Measurements from ENCODE around the gene GK2. TPM values are rescaled to one million over a fixed set of nuclear protein-coding genes. Genes with fewer than 3 reads are reported as not detected.

GK2 gene
- total RNA-seq, 1 experiment from 2014 or later = not detected

DNA sequence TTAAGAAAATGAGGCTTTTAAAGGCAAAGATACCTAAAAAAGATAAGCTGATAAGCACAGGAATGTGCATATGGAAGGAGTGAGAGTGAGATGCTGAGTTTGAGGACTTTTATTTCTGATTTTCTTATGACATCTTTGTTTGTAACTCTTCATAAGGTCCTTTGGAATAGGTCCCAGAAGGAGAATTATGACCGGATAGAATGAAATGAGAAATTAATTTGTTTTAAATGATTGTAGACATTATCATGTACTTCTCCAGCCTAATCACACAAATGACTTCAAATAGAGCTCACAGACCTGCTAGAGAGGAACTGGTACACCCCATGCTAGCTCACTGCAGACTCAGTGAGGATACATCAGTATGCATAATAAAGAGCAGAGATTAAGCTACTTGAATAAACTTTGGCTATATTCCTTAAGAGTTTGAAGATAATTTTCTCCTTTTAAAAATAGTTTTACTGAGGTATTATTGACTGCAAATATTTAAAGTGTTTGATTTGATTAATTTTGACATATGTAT lies 5.6 kb downstream of the GK2 start:
- Histone ChIP-seq H2AFZ (ENCODE audit: low read length) (no peak overlapping the region), H3K9me2 (replicated peaks; ENCODE audit: insufficient read depth, low read length) (no peaks in the 10 kb centered on the region), H3K27ac (ENCODE audit: low read length) (no peak overlapping the region), H3K4me2 (ENCODE audit: low read depth, low read length, poor library complexity, severe bottlenecking) (no peak overlapping the region), H3K4me3 (ENCODE audit: low read length) (no peak overlapping the region), H4K20me1 (ENCODE audit: insufficient read depth, low read depth, low read length) (no peaks in the 10 kb centered on the region), H3K79me2 (ENCODE audit: low read length) (no peaks in the 10 kb centered on the region), H3K27me3 (ENCODE audit: low read length) (no peaks in the 10 kb centered on the region), H3K36me3 (ENCODE audit: insufficient read depth, low read length) (no peaks in the 10 kb centered on the region), H3K4me1 (ENCODE audit: low read length) (no peaks in the 10 kb centered on the region), H3K9me3 (ENCODE audit: low read length) (no peaks in the 10 kb centered on the region), H3K9ac (ENCODE audit: low read length) (no peak overlapping the region)
- DNase-seq = no peak

DNA sequence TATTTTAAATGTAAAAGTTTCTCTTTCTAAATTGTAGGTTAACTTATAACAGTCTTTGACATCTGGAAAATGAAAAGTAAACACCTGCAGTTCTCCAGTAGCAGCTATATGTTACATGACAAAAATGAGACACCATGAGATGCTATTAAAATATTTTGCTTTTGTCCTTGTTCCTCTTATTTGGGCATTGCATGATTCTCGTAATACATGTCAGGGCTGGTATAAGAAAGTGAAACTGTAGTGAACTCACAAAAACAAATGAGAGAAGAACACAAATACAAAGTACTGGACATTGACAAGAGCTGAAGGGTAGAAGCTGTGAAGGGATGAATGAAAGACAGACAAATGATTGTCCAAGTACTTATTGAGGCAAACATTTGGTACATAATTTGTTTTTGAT lies 9.0 kb downstream of the GK2 start:
- no peak overlapping the region for H2AFZ ChIP-seq (ENCODE audit: low read length)
- H3K4me3 ChIP-seq (ENCODE audit: low read length) = no peak overlapping the region
- H3K4me1 ChIP-seq (ENCODE audit: low read length) = no peaks in the 10 kb centered on the region

DNA sequence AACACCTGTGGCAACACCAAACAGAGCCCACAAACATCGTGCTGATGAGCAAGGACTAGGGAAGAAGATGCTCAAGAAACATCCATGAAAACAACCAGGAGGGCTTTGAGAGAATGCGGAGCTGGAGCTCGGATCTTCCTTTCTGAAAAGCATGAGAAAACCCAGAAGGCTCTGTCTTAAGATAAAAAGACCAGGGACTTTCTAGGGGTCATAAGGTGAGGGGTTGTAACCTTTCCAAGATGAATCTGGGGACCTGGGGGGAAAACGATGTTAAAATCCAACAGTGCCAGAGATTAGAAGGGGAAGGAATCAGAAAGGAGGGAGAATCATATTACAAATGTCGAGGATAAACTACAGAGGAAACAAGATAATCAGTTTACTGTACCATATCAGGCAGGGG lies 10.1 kb downstream of the GK2 start:
- no peak for DNase-seq
- no peaks in the 10 kb centered on the region for H3K4me1 ChIP-seq (ENCODE audit: low read length)
- H4K20me1 ChIP-seq (ENCODE audit: insufficient read depth, low read depth, low read length) = no peaks in the 10 kb centered on the region
- no peaks in the 10 kb centered on the region for H3K36me3 ChIP-seq (ENCODE audit: insufficient read depth, low read length)
- H3K9me3 ChIP-seq (ENCODE audit: low read length) = no peaks in the 10 kb centered on the region
- no peak overlapping the region for H3K4me3 ChIP-seq (ENCODE audit: low read length)
- no peaks in the 10 kb centered on the region for H3K79me2 ChIP-seq (ENCODE audit: low read length)
- H3K27me3 ChIP-seq (ENCODE audit: low read length) = no peaks in the 10 kb centered on the region
- H2AFZ ChIP-seq (ENCODE audit: low read length) = no peak overlapping the region
- no peaks in the 10 kb centered on the region for H3K9me2 ChIP-seq (replicated peaks; ENCODE audit: insufficient read depth, low read length)
- no peak overlapping the region for H3K27ac ChIP-seq (ENCODE audit: low read length)
- no peak overlapping the region for H3K9ac ChIP-seq (ENCODE audit: low read length)
- no peak overlapping the region for H3K4me2 ChIP-seq (ENCODE audit: low read depth, low read length, poor library complexity, severe bottlenecking)

More for the DNA sequence above, 9.0 kb downstream of the GK2 start:
- Histone ChIP-seq H3K79me2 (ENCODE audit: low read length) (no peaks in the 10 kb centered on the region), H3K9me3 (ENCODE audit: low read length) (no peaks in the 10 kb centered on the region), H3K4me2 (ENCODE audit: low read depth, low read length, poor library complexity, severe bottlenecking) (no peak overlapping the region), H4K20me1 (ENCODE audit: insufficient read depth, low read depth, low read length) (no peaks in the 10 kb centered on the region), H3K36me3 (ENCODE audit: insufficient read depth, low read length) (no peaks in the 10 kb centered on the region), H3K27me3 (ENCODE audit: low read length) (no peaks in the 10 kb centered on the region), H3K9me2 (replicated peaks; ENCODE audit: insufficient read depth, low read length) (no peaks in the 10 kb centered on the region), H3K27ac (ENCODE audit: low read length) (no peak overlapping the region), H3K9ac (ENCODE audit: low read length) (no peak overlapping the region)
- DNase-seq = no peak

DNA sequence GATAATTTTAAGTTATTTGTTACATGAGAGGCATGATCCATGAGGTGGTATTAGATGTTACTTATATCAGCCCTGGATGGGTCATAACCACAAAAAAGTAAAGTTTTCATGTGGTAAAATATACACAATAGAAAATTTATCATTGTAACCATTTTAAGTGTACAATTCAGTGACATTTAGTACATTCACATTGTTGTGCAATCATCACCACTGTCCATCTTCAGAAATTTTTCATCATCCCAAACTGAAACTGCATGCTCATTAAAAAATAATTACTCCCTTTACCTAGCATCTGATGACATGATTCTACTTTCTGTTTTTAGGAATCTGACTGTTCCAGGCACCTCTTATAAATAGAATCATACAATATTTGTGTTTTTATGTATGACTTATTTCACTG lies 11.2 kb downstream of the GK2 start:
- Histone ChIP-seq H4K20me1 (ENCODE audit: insufficient read depth, low read depth, low read length) (no peaks in the 10 kb centered on the region), H2AFZ (ENCODE audit: low read length) (no peak overlapping the region), H3K36me3 (ENCODE audit: insufficient read depth, low read length) (no peaks in the 10 kb centered on the region), H3K9me3 (ENCODE audit: low read length) (no peaks in the 10 kb centered on the region), H3K27me3 (ENCODE audit: low read length) (no peaks in the 10 kb centered on the region), H3K4me1 (ENCODE audit: low read length) (no peaks in the 10 kb centered on the region), H3K79me2 (ENCODE audit: low read length) (no peaks in the 10 kb centered on the region), H3K4me3 (ENCODE audit: low read length) (no peak overlapping the region), H3K27ac (ENCODE audit: low read length) (no peak overlapping the region), H3K9ac (ENCODE audit: low read length) (no peak overlapping the region), H3K9me2 (replicated peaks; ENCODE audit: insufficient read depth, low read length) (no peaks in the 10 kb centered on the region), H3K4me2 (ENCODE audit: low read depth, low read length, poor library complexity, severe bottlenecking) (no peak overlapping the region)
- no peak for DNase-seq

DNA sequence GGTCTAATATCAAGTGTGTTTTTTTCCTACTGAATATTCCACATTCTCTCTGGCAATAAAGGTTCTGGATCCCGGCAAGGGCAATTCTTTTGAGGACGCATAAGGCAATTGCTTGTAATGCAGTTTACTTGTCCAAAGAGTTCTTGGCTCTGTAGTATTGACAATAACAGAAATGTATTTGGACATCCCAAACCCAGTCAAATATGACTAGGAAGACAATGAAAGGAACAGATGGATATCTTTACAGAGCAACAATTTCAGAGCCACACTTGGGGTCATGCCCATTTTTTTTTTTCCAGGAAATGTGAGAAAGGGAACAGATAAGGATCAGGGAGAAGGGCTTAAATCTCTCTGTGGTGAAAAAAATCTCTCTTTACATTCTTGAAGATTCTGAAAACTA lies 12.2 kb downstream of the GK2 start:
- no peak for DNase-seq
- no peaks in the 10 kb centered on the region for H4K20me1 ChIP-seq (ENCODE audit: insufficient read depth, low read depth, low read length)
- no peaks in the 10 kb centered on the region for H3K9me2 ChIP-seq (replicated peaks; ENCODE audit: insufficient read depth, low read length)
- no peaks in the 10 kb centered on the region for H3K36me3 ChIP-seq (ENCODE audit: insufficient read depth, low read length)
- no peak overlapping the region for H2AFZ ChIP-seq (ENCODE audit: low read length)
- H3K4me2 ChIP-seq (ENCODE audit: low read depth, low read length, poor library complexity, severe bottlenecking) = no peak overlapping the region
- no peaks in the 10 kb centered on the region for H3K27me3 ChIP-seq (ENCODE audit: low read length)
- H3K9ac ChIP-seq (ENCODE audit: low read length) = no peak overlapping the region
- no peak overlapping the region for H3K27ac ChIP-seq (ENCODE audit: low read length)
- no peaks in the 10 kb centered on the region for H3K9me3 ChIP-seq (ENCODE audit: low read length)
- no peaks in the 10 kb centered on the region for H3K79me2 ChIP-seq (ENCODE audit: low read length)
- H3K4me3 ChIP-seq (ENCODE audit: low read length) = no peak overlapping the region
- H3K4me1 ChIP-seq (ENCODE audit: low read length) = no peaks in the 10 kb centered on the region

DNA sequence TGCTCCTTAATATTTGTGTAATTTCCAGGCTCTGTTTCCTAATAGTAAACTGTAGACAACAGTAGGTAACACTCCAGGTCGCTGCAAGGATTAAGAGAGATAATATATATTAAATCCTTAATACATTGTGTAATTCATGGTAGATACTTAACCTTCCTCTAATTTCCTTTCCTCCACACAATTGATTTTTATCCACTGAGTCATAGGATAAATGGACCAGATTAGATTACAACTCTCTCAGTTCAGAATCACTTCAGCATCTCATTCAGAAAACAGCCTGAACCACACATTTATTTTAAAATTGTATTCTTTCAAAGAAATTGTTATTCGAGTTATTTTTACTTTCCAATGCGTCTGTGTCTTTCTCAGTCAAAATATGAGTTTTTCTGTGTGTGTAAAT lies 17.1 kb downstream of the GK2 start:
- Histone ChIP-seq H3K4me3 (ENCODE audit: low read length) (no peak overlapping the region), H3K36me3 (ENCODE audit: insufficient read depth, low read length) (no peaks in the 10 kb centered on the region), H4K20me1 (ENCODE audit: insufficient read depth, low read depth, low read length) (no peaks in the 10 kb centered on the region), H3K79me2 (ENCODE audit: low read length) (no peaks in the 10 kb centered on the region), H2AFZ (ENCODE audit: low read length) (no peak overlapping the region), H3K27me3 (ENCODE audit: low read length) (no peaks in the 10 kb centered on the region), H3K4me2 (ENCODE audit: low read depth, low read length, poor library complexity, severe bottlenecking) (no peak overlapping the region), H3K9ac (ENCODE audit: low read length) (no peak overlapping the region), H3K9me3 (ENCODE audit: low read length) (no peaks in the 10 kb centered on the region), H3K9me2 (replicated peaks; ENCODE audit: insufficient read depth, low read length) (no peaks in the 10 kb centered on the region), H3K27ac (ENCODE audit: low read length) (no peak overlapping the region), H3K4me1 (ENCODE audit: low read length) (no peaks in the 10 kb centered on the region)
- no peak for DNase-seq

DNA sequence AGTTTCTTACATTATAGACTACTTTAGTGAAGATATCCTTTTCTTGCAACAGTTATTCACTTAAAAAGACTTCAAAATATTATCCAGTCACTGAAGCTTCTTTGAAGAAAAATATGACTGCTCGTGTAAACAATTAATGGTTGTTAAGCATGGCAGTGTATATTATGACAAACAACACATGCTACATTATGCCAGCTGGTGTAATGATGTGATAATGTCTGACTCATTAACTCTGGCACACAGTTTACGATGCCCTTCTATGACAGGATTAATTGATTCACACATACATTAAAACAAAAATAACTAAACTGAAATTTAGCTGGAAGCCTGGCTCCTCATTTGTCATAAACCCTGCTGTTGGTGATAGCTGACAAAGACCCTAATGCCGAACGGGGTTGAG lies 22.4 kb downstream of the GK2 start:
- Histone ChIP-seq H3K9ac (ENCODE audit: low read length) (no peak overlapping the region), H3K27ac (ENCODE audit: low read length) (no peak overlapping the region), H4K20me1 (ENCODE audit: insufficient read depth, low read depth, low read length) (no peaks in the 10 kb centered on the region), H2AFZ (ENCODE audit: low read length) (no peak overlapping the region), H3K9me2 (replicated peaks; ENCODE audit: insufficient read depth, low read length) (no peaks in the 10 kb centered on the region), H3K27me3 (ENCODE audit: low read length) (no peaks in the 10 kb centered on the region), H3K4me2 (ENCODE audit: low read depth, low read length, poor library complexity, severe bottlenecking) (no peak overlapping the region), H3K9me3 (ENCODE audit: low read length) (no peaks in the 10 kb centered on the region), H3K36me3 (ENCODE audit: insufficient read depth, low read length) (no peaks in the 10 kb centered on the region), H3K79me2 (ENCODE audit: low read length) (no peaks in the 10 kb centered on the region), H3K4me1 (ENCODE audit: low read length) (no peaks in the 10 kb centered on the region), H3K4me3 (ENCODE audit: low read length) (no peak overlapping the region)
- no peak for DNase-seq

DNA sequence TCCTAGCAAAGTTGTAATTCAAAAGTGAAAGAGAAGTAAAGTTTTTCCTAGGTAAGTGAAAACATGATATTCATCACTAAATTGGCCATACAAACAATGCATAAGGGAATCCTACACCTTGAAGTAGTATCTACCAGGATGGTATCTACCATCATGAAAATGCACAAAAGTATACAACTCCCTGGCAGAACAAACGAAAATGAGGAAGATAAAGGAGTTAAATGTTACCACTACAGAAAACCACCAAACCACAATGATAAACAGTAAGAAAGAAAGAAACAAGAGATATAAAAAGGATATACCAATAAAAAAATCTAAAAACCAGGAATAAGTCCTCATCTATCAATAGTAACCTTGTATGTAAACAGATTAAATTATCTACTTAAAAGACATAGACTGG lies 26.9 kb downstream of the GK2 start:
- Histone ChIP-seq H3K27ac (ENCODE audit: low read length) (no peak overlapping the region), H3K36me3 (ENCODE audit: insufficient read depth, low read length) (no peaks in the 10 kb centered on the region), H2AFZ (ENCODE audit: low read length) (no peak overlapping the region), H3K4me3 (ENCODE audit: low read length) (no peak overlapping the region), H3K9me2 (replicated peaks; ENCODE audit: insufficient read depth, low read length) (no peaks in the 10 kb centered on the region), H3K4me1 (ENCODE audit: low read length) (no peaks in the 10 kb centered on the region), H3K9me3 (ENCODE audit: low read length) (no peaks in the 10 kb centered on the region), H3K9ac (ENCODE audit: low read length) (no peak overlapping the region), H3K27me3 (ENCODE audit: low read length) (no peaks in the 10 kb centered on the region), H4K20me1 (ENCODE audit: insufficient read depth, low read depth, low read length) (no peaks in the 10 kb centered on the region), H3K4me2 (ENCODE audit: low read depth, low read length, poor library complexity, severe bottlenecking) (no peak overlapping the region), H3K79me2 (ENCODE audit: low read length) (no peaks in the 10 kb centered on the region)
- DNase-seq = no peak

DNA sequence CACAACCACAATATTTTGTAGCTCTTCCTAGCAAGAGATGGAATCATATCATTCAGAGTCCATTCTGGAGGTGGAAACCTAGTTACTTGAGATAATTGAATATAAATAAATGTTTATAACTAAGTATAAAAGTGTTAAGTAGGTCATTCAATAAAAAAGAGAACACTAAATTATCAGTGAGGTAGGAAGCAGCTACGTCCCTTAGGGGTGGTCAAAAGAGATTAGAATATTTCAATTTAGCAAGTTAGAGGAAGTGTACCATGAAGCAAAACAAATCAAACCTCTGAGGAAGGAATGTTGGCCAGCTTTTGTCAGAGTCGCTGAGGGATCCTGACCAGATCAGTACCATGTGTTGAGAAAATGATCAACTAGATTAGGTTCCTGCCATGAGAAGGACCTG lies 38.0 kb downstream of the GK2 start:
- no peak overlapping the region for H3K4me3 ChIP-seq (ENCODE audit: low read length)
- H3K27me3 ChIP-seq (ENCODE audit: low read length) = no peaks in the 10 kb centered on the region
- no peak overlapping the region for H3K4me2 ChIP-seq (ENCODE audit: low read depth, low read length, poor library complexity, severe bottlenecking)
- H3K9me2 ChIP-seq (replicated peaks; ENCODE audit: insufficient read depth, low read length) = no peaks in the 10 kb centered on the region
- H3K36me3 ChIP-seq (ENCODE audit: insufficient read depth, low read length) = no peaks in the 10 kb centered on the region
- no peaks in the 10 kb centered on the region for H3K4me1 ChIP-seq (ENCODE audit: low read length)
- no peaks in the 10 kb centered on the region for H3K9me3 ChIP-seq (ENCODE audit: low read length)
- DNase-seq = no peak
- no peak overlapping the region for H3K27ac ChIP-seq (ENCODE audit: low read length)
- H4K20me1 ChIP-seq (ENCODE audit: insufficient read depth, low read depth, low read length) = no peaks in the 10 kb centered on the region
- no peak overlapping the region for H3K9ac ChIP-seq (ENCODE audit: low read length)
- no peaks in the 10 kb centered on the region for H3K79me2 ChIP-seq (ENCODE audit: low read length)
- H2AFZ ChIP-seq (ENCODE audit: low read length) = no peak overlapping the region

All from Karpas-422 (cell line).